Heart right ventricle (tissue), 16 donors: ENCODE measurements around the gene CCDC120. TPM values are rescaled to one million over a fixed set of nuclear protein-coding genes. Genes with fewer than 3 reads are reported as not detected.

Source experiments
- ATAC-seq, 8 donors: fragments of 200-7000 bp; cut with Tn5 transposase; one replicate each; pipeline ENCODE4 v1.9.1; 2020; ENCODE audit warnings: mild to moderate bottlenecking in 8 of 8, moderate library complexity in 8 of 8, moderate number of reproducible peaks in 1 of 8
- DNase-seq, 2 donors: peaks; one replicate each; pipeline ENCODE4 v3.0.0-alpha.2; 2020
- H3K27ac ChIP-seq, 10 donors: fragments of 200-600 bp; sonication (generic) in 2 of 10; one replicate each; pipeline versions ENCODE4 v1.5.0 to v1.8.0; 2020 to 2022; ENCODE audit warnings: mild to moderate bottlenecking in 3 of 10
- H3K27me3 ChIP-seq, 7 donors: fragments of 200-600 bp; one replicate each; pipeline ENCODE4 v1.8.0; 2021 to 2022; ENCODE audit warnings: mild to moderate bottlenecking in 2 of 7
- H3K36me3 ChIP-seq, 9 donors: fragments of 200-600 bp; sonication (generic) in 1 of 9; one replicate each; pipeline versions ENCODE4 v1.5.0 to v1.8.0; 2020 to 2022; ENCODE audit warnings: mild to moderate bottlenecking in 2 of 9
- H3K4me1 ChIP-seq, 9 donors: fragments of 200-600 bp; sonication (generic) in 1 of 9; one replicate each; pipeline versions ENCODE4 v1.5.0 to v1.8.0; 2020 to 2022; ENCODE audit warnings: mild to moderate bottlenecking in 4 of 9
- H3K4me3 ChIP-seq, 10 donors: fragments of 200-600 bp; sonication (generic) in 2 of 10; one replicate each; pipeline versions ENCODE4 v1.5.0 to v1.8.0; 2020 to 2022; ENCODE audit warnings: mild to moderate bottlenecking in 7 of 10, moderate library complexity in 2 of 10
- H3K9me3 ChIP-seq, 11 donors: fragments of 200-600 bp in 10 of 11; sonication (generic) in 2 of 11; one replicate each; pipeline versions ENCODE4 v1.5.0 to v1.8.0; 2013 to 2022; ENCODE audit warnings: mild to moderate bottlenecking in 2 of 11, control low read depth in 1 of 11, moderate library complexity in 1 of 11
- WGBS, 2 donors: extraction: QIAGEN DNeasy Blood & Tissue Kit; methylation state at CpG; one replicate each; pipeline ENCODE4 v1.1.7; 2013; ENCODE audit warnings: inconsistent platforms in 1 of 2; 5-methylcytosine and 5-hydroxymethylcytosine counted together
- intact Hi-C, 10 donors: fragments of 100-400 bp; cut with DNase I; formaldehyde crosslinking; loops; one replicate each; pipeline versions ENCODE4 v1.11.1 to v1.14.2; 2022
- polyA plus RNA-seq, 2 donors: library from polyadenylated mRNA; stranded (reverse); fragments of 200-250 nt; gene quantifications; one replicate each; pipeline ENCODE4 v1.2.3, GENCODE V29; 2013
- total RNA-seq, 10 donors: library from RNA; stranded (reverse); fragmentation: NEBNext Ultra II Directional in 3 of 10; extraction: Animal tissue kit (Norgen Biotek cat#: 25700) in 3 of 10; gene quantifications; one replicate each; pipeline versions ENCODE4 v1.2.1 to v1.2.4, GENCODE V29; 2021 to 2023
- TF ChIP-seq, protein P1 (sequence below), 9 donors: fragments of 200-600 bp; sonication (generic) in 2 of 9; IDR thresholded peaks; one replicate each; pipeline versions ENCODE4 v1.5.0 to v1.8.0; 2021 to 2022; ENCODE audit warnings: antibody characterized with exemption in 9 of 9, mild to moderate bottlenecking in 5 of 9, moderate library complexity in 1 of 9
- donor health status: Arrhythmogenic right ventricular cardiomyopathy.
- donor health status: ischemic (EF 13 %, LVEDD 7.1; RV severe dilation, severe dysfunction).
- donor health status: healthy with polysubstance abuse.
- donor health status: DM: no; HTN: yes; CAD: no.
- donor health status: DM: no; HTN: no; CAD: no.
- donor health status: ischemic (EF 25% LVEDD 6.9; RV normal size, moderate dysfunction).
- donor health status: ischemic (EF 25% LVEDD 5.7; RV mildly dilated, moderate dysfunction).
- donor health status: healthy.
- donor health status: DM: yes; HTN: yes; CAD: no.
- donor health status: Ischemic cardiomyopathy.
- donor health status: ischemic (EF 35%, LVEDD 5.7; RV mildly dilated, moderate dysfunction).
- donor health status: nonischemic (EF 11% LVEDD 7.7; RV severe dilation, severe dysfunction).
- donor health status: DM: yes; HTN: yes; CAD: no.
- donor health status: PGD.
- donor health status: ischemic (EF 29% LVEDD 5.4; RV normal size, mild dysfunction).
- donor health status: nonischemic (EF 23%, LVEDD 6.1; RV moderate dilation, normal function).

Gene CCDC120
- total and polyA plus RNA-seq, 12 donors, result 0.70 to 2.0 (median 1.2) TPM

DNA sequence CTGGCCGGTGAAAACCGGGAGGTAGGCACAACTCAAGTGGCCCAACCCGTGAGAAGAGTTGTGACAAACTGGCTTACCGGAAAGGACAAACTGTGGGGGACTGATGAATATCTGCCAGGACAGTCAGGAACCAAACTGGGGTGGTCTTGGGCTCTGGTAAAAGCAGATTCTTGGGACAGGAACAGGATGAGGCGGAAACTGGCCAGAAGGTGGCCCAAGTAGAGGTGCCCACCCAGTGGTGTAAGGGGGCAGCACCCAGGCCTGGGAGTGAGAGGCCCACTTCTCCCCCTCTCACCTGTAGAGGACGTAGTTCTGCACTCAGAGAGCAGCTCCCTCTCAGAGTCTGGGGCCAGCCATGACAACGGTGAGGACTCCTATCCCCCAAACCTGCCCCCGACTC lies 5.9 kb downstream of the CCDC120 start:
- Histone ChIP-seq H3K36me3 (peaks cover 0 to 7% (median 0%) of the 10 kb centered on the region in 9 donors), H3K27ac (no peak overlapping the region), H3K9me3 (no peaks in the 10 kb centered on the region), H3K4me1 (no peaks in the 10 kb centered on the region), H3K4me3 (no peak overlapping the region), H3K27me3 (no peaks in the 10 kb centered on the region)
- DNase-seq (no peak), ATAC-seq (no peak)
- intact Hi-C loops, result no loop called here
- WGBS, 2 donors, result 90 to 92% methylated on average over 7 to 8 of the region's 8 CpGs
- TF ChIP-seq, protein P1, sequence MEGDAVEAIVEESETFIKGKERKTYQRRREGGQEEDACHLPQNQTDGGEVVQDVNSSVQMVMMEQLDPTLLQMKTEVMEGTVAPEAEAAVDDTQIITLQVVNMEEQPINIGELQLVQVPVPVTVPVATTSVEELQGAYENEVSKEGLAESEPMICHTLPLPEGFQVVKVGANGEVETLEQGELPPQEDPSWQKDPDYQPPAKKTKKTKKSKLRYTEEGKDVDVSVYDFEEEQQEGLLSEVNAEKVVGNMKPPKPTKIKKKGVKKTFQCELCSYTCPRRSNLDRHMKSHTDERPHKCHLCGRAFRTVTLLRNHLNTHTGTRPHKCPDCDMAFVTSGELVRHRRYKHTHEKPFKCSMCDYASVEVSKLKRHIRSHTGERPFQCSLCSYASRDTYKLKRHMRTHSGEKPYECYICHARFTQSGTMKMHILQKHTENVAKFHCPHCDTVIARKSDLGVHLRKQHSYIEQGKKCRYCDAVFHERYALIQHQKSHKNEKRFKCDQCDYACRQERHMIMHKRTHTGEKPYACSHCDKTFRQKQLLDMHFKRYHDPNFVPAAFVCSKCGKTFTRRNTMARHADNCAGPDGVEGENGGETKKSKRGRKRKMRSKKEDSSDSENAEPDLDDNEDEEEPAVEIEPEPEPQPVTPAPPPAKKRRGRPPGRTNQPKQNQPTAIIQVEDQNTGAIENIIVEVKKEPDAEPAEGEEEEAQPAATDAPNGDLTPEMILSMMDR (IDR thresholded peaks at IDR 0.05), result no peak

DNA sequence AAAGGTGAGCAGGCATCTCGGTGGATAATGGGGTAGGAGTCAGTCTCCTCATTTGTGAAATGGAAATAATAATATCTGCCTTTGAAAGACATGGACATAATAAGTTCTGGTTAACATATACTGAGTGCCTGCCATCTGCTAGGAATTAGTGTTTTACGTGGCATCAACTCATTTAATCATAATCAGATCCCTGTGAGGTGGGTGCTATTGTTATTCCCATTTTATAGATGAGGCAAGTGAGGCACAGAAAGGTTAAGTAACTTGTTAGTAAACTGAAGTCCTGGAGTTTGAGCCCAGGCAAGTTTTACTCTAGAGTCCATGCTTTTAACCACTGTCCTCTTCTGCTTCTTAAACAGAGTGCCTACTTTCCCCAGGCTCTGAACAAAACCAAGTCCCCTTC lies 7.5 kb downstream of the CCDC120 start:
- no peaks in the 10 kb centered on the region for H3K4me1 ChIP-seq
- no peak overlapping the region for H3K27ac ChIP-seq
- no peaks in the 10 kb centered on the region for H3K27me3 ChIP-seq
- peaks cover 0 to 7% (median 0%) of the 10 kb centered on the region in 9 donors for H3K36me3 ChIP-seq
- WGBS, 2 donors, result 95 to 96% methylated on average over 2 of the region's 2 CpGs
- ATAC-seq (no peak), DNase-seq (no peak)
- H3K4me3 ChIP-seq, result no peak overlapping the region
- intact Hi-C loops, result no loop called here
- TF ChIP-seq, protein P1 (IDR thresholded peaks at IDR 0.05), result no peak
- H3K9me3 ChIP-seq, result no peaks in the 10 kb centered on the region

DNA sequence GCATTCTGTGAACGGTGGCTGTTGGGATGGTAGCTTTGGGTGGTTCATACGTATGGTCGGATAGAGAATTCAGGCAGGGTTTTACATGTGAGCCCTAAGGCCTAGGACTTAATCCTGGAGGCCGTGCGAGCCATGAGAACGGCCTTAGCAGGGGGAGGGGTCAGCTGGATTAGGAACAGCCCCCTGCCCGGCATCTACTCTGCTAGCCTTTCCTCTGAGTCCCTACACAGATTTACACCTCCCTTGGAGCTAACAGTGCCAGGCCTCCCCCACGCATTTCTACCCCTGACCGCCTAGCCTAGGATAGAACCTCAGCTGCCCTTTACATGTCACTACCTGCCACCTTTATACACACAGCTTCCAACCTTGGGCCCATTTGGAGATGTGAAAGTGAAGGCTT lies 7.9 kb downstream of the CCDC120 start:
- intact Hi-C loops, result no loop called here

GRCh38 chrX:49067285-49068120 lies 8.7 kb downstream of the CCDC120 start:
- intact Hi-C loops, result no loop called here
- no peaks in the 10 kb centered on the region for H3K9me3 ChIP-seq
- H3K4me1 ChIP-seq, result peaks cover 0 to 5% (median 0%) of the 10 kb centered on the region in 9 donors
- ATAC-seq (no peak), DNase-seq (no peak)
- TF ChIP-seq, protein P1 (IDR thresholded peaks at IDR 0.05), result no peak
- H3K27ac ChIP-seq, result no peak overlapping the region
- H3K4me3 ChIP-seq, result no peak overlapping the region
- H3K36me3 ChIP-seq, result peaks cover 0 to 3% (median 0%) of the 10 kb centered on the region in 9 donors
- 94 to 96% methylated on average over 14 to 41 of the region's 41 CpGs for WGBS, 2 donors
- H3K27me3 ChIP-seq, result no peaks in the 10 kb centered on the region

More for the DNA sequence above, 7.9 kb downstream of the CCDC120 start:
- Histone ChIP-seq H3K27me3 (no peaks in the 10 kb centered on the region), H3K27ac (no peak overlapping the region), H3K9me3 (no peaks in the 10 kb centered on the region), H3K4me3 (no peak overlapping the region), H3K4me1 (no peaks in the 10 kb centered on the region), H3K36me3 (peaks cover 0 to 7% (median 0%) of the 10 kb centered on the region in 9 donors)
- DNase-seq (no peak), ATAC-seq (no peak)
- WGBS, 2 donors, result 74 to 77% methylated on average over 9 of the region's 9 CpGs
- TF ChIP-seq, protein P1 (IDR thresholded peaks at IDR 0.05), result no peak
